ENCODE data around the gene DENND10.

DNA sequence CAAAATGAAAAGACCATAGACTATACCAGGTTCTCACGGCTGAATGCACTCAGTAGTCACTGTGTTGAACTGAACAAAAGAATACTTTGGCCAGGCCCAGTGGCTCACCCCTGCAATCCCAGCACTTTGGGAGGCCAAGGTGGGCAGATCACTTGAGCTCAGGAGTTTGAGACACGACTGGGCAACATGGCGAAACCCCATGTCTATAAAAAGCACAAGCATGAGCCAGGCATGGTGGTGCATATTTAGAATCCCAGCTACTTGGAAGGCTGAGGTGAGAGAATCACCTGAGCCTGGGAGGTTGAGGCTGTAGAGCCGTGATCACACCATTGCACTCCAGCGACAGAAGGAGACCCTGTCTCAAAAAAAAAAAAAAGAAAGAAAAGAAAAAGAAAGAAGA lies 49.1 kb downstream of the DENND10 start:
- TF ChIP-seq POLR2AphosphoS5 (IDR thresholded peaks at IDR 0.05): no peak
- TF ChIP-seq, protein P1, sequence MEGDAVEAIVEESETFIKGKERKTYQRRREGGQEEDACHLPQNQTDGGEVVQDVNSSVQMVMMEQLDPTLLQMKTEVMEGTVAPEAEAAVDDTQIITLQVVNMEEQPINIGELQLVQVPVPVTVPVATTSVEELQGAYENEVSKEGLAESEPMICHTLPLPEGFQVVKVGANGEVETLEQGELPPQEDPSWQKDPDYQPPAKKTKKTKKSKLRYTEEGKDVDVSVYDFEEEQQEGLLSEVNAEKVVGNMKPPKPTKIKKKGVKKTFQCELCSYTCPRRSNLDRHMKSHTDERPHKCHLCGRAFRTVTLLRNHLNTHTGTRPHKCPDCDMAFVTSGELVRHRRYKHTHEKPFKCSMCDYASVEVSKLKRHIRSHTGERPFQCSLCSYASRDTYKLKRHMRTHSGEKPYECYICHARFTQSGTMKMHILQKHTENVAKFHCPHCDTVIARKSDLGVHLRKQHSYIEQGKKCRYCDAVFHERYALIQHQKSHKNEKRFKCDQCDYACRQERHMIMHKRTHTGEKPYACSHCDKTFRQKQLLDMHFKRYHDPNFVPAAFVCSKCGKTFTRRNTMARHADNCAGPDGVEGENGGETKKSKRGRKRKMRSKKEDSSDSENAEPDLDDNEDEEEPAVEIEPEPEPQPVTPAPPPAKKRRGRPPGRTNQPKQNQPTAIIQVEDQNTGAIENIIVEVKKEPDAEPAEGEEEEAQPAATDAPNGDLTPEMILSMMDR (IDR thresholded peaks at IDR 0.05): no peak
